Right cardiac atrium (tissue), 5 donors: ENCODE results near the gene RASGRP1. TPM values are rescaled to one million over a fixed set of nuclear protein-coding genes. Genes with fewer than 3 reads are reported as not detected.

Source experiments
- ATAC-seq, 2 donors: fragments of 200-7000 bp; cut with Tn5 transposase; one replicate each; pipeline versions ENCODE4 v1.8.0 to v1.9.1; 2020; ENCODE audit warnings: moderate library complexity in 2 of 2, mild to moderate bottlenecking in 1 of 2
- DNase-seq, 3 donors: peaks; one replicate each; pipeline ENCODE4 v3.0.0-alpha.2; 2020
- H3K27ac ChIP-seq: one replicate; pipeline ENCODE4 v1.5.1; 2013; ENCODE audit warnings: mild to moderate bottlenecking, low read length, control low read depth, moderate library complexity
- H3K27me3 ChIP-seq: one replicate; pipeline ENCODE4 v1.6.1; 2013; ENCODE audit not compliant: control insufficient read depth, insufficient read depth
- H3K4me1 ChIP-seq: one replicate; pipeline ENCODE4 v1.6.1; 2013; ENCODE audit warnings: low read length; ENCODE audit not compliant: control insufficient read depth, insufficient read depth
- H3K4me3 ChIP-seq: one replicate; pipeline ENCODE4 v1.5.1; 2013; ENCODE audit warnings: low read length, control low read depth
- H3K9me3 ChIP-seq: one replicate; pipeline ENCODE4 v1.6.1; 2013; ENCODE audit warnings: low read length; ENCODE audit not compliant: control insufficient read depth
- WGBS: extraction: QIAGEN DNeasy Blood & Tissue Kit; methylation state at CpG from one replicate; pipeline ENCODE4 v1.1.7; 2013; 5-methylcytosine and 5-hydroxymethylcytosine counted together
- intact Hi-C, 4 donors: fragments of 100-400 bp; cut with DNase I; formaldehyde crosslinking; loops; one replicate each; pipeline versions ENCODE4 v1.11.0 to v1.14.0; 2022 to 2023
- long read RNA-seq, 4 donors: library from polyadenylated mRNA; unstranded; transcript quantifications; one replicate each; pipeline ENCODE4 v2.0.0, GENCODE V29; 2020 to 2021
- polyA plus RNA-seq: library from polyadenylated mRNA; stranded (reverse); fragments of 200-250 nt; gene quantifications from one replicate; pipeline ENCODE4 v1.2.3, GENCODE V29; 2013
- total RNA-seq, 4 donors: library from RNA; stranded (reverse); fragmentation: NEBNext Ultra II Directional; extraction: Animal tissue kit (Norgen Biotek cat#: 25700); gene quantifications; one replicate each; pipeline ENCODE4 v1.2.1, GENCODE V29; 2021
- donor health status: healthy with polysubstance abuse.
- donor health status: DM: no; HTN: yes; CAD: no.
- donor health status: DM: no; HTN: no; CAD: no.
- donor health status: DM: no; HTN: yes; CAD: no; lungs with severe emphysema.
- donor health status: DM: yes; HTN: yes; CAD: no.

Gene RASGRP1
- total RNA-seq: 1 to 10 TPM; 1.3 to 3.5 (median 2.0) TPM
- polyA plus RNA-seq: 0.43 TPM
- long read RNA-seq, donor 1, partial matches to known transcripts: 1 of 5 reads
- long read RNA-seq, donor 1, other reads (novel, unspliced or antisense): 4 of 5 reads
- long read RNA-seq, donor 2: 0 reads
- long read RNA-seq, donor 3, partial matches to known transcripts: 2 of 9 reads
- long read RNA-seq, donor 3, other reads (novel, unspliced or antisense): 7 of 9 reads
- long read RNA-seq, donor 4, partial matches to known transcripts: 0 of 1 reads
- long read RNA-seq, donor 4, other reads (novel, unspliced or antisense): 1 of 1 reads

DNA sequence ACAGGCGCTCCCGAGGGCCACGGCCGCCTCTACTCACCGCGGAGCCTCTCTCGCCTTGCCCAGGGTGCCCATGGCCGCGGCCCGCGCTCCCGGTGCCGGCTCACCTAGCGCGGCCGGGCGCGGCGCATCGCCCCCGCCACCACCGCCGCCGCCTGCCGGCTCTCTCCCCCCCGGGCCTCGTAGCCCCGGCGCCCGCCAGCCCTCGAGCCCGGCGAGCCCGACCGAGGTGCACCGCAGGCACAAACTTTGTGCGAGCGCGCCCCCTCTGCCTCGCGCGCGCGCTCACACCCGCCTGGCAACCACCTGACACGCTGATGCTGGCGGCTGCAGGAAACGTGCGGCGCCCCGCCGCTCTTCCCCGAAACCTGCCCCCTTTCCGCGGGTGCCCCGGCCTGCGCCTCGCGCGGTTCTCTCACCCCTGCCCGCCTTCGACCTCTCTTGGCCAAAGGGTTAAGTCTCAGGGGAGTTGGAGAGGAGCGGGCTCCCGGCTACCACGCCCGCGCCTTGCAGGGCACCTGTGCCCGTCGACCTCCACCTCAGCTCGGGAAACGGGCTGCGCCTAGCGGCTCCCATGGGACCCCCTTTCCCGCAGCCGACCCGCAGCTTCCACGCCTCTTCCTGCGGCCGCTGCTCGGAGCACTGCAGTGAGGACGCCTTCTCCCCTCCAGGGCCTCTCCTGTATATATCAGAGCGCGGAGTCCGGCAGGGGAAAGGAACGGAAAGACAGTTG lies at the start of gene RASGRP1:
RASGRP1 (minus strand) TSS at position 258 of the 730 bp plus-strand sequence; CDS start at position 72, 186 bp downstream.
- WGBS: 3% methylated on average over 85 of the region's 85 CpGs
- ATAC-seq (peak; percentile 84 to 87), DNase-seq (peak; percentile 46 to 85 (median 84))
- H3K27me3 ChIP-seq: no peaks in the 10 kb centered on the region
- H3K9me3 ChIP-seq: no peaks in the 10 kb centered on the region
- H3K4me3 ChIP-seq: peak within 1 kb of the TSS; percentile 55
- H3K27ac ChIP-seq: no peak within 1 kb of the TSS
- H3K4me1 ChIP-seq: no peaks in the 10 kb centered on the region
- intact Hi-C loops: loop anchor here in 3 of 4 donors (5.0 to 10.0 kb wide), 4 partner anchors 60 to 120 kb away; no protein-coding TSS in a partner anchor

DNA sequence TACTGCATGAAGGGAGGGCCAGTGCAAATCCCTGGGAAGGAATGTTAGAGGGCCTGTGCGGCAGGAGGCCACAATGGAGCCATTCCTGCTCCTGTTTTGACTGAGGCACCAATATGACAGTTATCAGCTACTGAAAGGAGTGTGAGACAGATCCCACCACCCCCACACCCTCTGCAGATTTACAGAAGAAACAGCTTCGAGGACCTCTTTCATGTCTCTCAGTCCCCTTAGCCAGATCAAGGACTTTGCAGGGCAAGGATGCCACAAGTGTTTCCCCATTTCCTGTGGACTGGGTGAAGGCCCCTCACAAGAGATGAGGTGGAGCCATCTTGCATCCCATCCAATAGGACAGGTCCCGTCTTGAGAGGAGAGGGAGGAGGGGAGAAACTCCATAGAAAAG lies 48.5 kb upstream of the RASGRP1 start:
- WGBS: 87% methylated on average over 3 of the region's 3 CpGs
- no peak overlapping the region for H3K27ac ChIP-seq
- no peaks in the 10 kb centered on the region for H3K27me3 ChIP-seq
- ATAC-seq (no peak), DNase-seq (no peak)
- intact Hi-C loops: no loop called here
- no peaks in the 10 kb centered on the region for H3K4me1 ChIP-seq
- no peak overlapping the region for H3K4me3 ChIP-seq
- H3K9me3 ChIP-seq: no peaks in the 10 kb centered on the region

DNA sequence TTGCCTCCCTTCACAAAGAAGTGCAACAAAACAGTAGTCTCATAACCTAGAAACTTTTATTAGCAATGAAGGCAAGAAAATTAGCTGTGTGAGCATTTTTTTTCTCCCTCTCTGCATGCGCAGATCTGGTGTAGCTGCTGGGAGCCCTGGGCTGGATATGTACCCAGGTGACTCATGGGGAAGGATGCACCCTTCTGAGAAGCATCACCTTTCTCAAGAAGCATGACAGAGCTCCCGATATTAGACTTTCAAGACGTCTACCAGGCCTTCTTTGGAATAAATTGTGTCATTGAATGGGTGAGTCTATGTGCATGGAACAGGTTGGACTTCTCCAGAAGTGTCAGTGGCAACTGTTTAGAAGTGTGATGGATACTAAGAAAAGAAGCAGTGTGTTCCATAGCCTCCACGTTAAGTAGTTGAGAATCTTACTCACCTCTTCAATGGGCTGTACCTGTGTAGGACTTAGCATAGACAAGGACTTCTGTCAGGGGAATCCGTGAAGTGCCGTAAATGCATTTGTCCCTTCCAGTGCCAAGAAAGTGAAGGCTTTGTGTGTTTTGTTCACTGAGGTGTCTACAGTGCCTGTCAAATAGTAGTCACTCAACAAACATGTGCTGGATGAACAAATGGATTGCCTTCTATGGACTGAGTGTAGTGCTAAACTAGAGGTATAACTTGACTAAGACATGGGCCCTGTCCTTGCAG lies 47.7 kb upstream of the RASGRP1 start:
- DNase-seq (no peak), ATAC-seq (no peak)
- intact Hi-C loops: no loop called here
- H3K4me1 ChIP-seq: no peaks in the 10 kb centered on the region
- H3K9me3 ChIP-seq: no peaks in the 10 kb centered on the region
- H3K27me3 ChIP-seq: no peaks in the 10 kb centered on the region
- H3K27ac ChIP-seq: no peak overlapping the region
- H3K4me3 ChIP-seq: no peak overlapping the region
- WGBS: 92% methylated on average over 6 of the region's 6 CpGs

DNA sequence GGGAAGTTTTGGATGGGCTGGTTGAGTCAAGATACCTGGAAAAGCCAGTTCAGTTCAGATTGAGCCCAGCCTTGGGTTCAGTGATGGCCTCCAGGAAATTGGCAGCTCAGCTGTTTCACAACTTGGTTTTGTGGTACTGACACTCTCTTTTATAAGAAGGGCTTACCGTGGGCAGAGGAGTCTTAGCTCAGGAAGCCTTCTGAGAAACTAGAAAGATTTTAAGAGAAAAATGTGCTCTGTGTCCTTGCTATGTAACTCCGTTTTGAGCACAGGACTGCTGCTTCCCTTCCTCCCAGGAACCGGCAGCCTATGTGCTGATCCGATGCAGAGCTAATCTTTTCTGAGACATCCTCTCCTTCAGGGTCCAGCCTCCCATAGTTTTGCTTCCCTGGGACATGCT lies 46.6 kb upstream of the RASGRP1 start:
- no peaks in the 10 kb centered on the region for H3K4me1 ChIP-seq
- no peak overlapping the region for H3K4me3 ChIP-seq
- WGBS: 81% methylated on average over 4 of the region's 4 CpGs
- H3K9me3 ChIP-seq: no peaks in the 10 kb centered on the region
- DNase-seq (no peak), ATAC-seq (no peak)
- H3K27ac ChIP-seq: no peak overlapping the region
- intact Hi-C loops: no loop called here
- no peaks in the 10 kb centered on the region for H3K27me3 ChIP-seq

DNA sequence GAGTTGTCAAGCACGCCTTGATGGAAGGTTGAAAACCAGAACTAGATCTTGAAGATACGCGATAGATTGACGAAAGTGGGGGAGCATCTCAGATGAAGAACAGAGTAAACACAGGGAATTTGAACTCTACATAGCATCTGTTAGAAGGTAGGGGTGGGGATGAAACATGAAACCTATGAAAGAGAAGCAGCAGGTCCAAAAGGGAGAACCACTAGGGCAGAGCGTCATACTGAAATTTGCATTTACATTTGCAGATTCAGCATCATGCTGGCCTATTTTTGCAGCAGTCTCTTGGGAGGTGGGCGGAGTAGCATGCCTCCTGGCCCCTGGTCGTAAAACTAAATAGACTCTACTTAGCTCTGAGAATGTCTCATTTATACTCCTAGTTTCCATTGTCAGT lies 46.1 kb upstream of the RASGRP1 start:
- Histone ChIP-seq H3K27ac (no peak overlapping the region), H3K4me3 (no peak overlapping the region), H3K27me3 (no peaks in the 10 kb centered on the region), H3K9me3 (no peaks in the 10 kb centered on the region), H3K4me1 (no peaks in the 10 kb centered on the region)
- intact Hi-C loops: no loop called here
- no peak for ATAC-seq
- WGBS: 82% methylated on average over 7 of the region's 7 CpGs
- no peak for DNase-seq

DNA sequence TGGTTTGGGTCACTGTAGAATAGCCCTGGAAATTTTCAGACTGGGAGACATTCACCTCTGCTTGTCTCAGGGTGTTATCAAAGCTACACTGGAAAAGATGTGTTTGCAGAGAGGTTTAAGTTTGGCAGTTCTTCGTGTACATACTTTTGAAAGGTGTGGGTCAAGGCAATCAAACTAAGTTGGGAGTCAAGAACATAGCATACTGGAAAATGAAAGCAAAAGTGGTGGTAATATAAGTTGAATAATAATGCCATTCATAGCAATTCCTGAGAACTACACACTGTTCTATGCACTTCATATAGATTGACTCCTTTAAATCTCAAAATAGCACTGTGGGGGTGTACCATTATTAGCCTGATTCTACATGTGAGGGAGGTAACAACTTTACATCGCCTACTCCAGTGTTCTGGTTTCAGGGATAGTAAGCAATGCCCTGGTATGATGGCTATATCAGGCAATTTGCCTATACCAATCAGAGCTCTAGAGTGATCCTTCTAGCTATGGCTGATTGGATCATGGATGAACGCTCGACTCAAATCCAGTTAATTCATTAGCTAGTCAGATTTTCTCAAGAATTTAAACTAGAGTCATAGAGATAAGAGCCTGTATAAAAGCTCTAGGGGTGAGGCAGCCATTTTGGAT lies 44.6 kb upstream of the RASGRP1 start:
- WGBS: 75% methylated on average over 4 of the region's 4 CpGs
- Histone ChIP-seq H3K4me1 (no peaks in the 10 kb centered on the region), H3K27me3 (no peaks in the 10 kb centered on the region), H3K9me3 (no peaks in the 10 kb centered on the region), H3K27ac (no peak overlapping the region), H3K4me3 (no peak overlapping the region)
- ATAC-seq (no peak), DNase-seq (no peak)
- intact Hi-C loops: no loop called here

DNA sequence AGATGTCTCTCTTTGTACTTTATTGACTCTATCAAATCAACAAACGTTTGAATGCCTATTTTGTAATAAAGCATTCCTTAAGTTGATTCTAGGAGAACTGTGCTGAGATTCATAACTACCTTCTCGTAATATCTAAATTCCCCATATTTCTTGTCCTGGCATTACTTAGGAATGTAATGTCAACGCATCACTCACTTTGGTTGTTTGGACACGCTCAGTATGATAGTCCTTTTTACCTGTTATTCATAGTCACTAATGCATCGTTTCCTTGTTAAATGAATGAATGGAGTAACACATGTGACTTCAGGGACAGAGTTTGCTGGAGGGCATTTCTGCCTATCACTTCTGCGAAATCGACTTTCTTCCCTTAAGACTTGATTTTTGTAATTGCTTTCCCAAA lies 44.1 kb upstream of the RASGRP1 start:
- intact Hi-C loops: no loop called here
- 79% methylated on average over 7 of the region's 7 CpGs for WGBS

DNA sequence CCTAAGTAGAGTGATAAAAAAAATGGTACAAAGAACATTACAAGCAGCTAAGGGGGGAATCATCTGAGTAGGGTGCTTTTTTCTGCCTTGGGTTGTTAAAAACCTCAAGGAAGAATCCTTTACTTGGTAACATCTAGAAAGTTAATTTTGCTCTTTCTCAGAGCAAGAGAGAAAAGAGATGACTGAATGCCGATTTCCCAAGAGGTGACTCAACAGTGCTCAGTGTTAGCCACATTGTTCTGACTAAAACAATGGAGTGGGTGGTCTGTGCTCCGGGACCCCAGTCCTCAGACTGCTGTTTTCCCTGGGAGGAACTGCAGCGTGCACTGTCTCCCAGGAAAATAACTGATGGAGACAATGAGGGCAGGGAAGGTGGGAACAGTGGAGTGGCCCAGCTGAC lies 41.1 kb upstream of the RASGRP1 start:
- no peak overlapping the region for H3K27ac ChIP-seq
- no peak for ATAC-seq
- WGBS: 80% methylated on average over 3 of the region's 3 CpGs
- no peaks in the 10 kb centered on the region for H3K4me1 ChIP-seq
- no peaks in the 10 kb centered on the region for H3K9me3 ChIP-seq
- intact Hi-C loops: no loop called here
- H3K4me3 ChIP-seq: no peak overlapping the region
- DNase-seq: no peak
- no peaks in the 10 kb centered on the region for H3K27me3 ChIP-seq

More for the DNA sequence above, 44.1 kb upstream of the RASGRP1 start:
- DNase-seq (no peak), ATAC-seq (no peak)
- no peaks in the 10 kb centered on the region for H3K9me3 ChIP-seq
- no peak overlapping the region for H3K4me3 ChIP-seq
- H3K27ac ChIP-seq: no peak overlapping the region
- H3K27me3 ChIP-seq: no peaks in the 10 kb centered on the region
- H3K4me1 ChIP-seq: no peaks in the 10 kb centered on the region

DNA sequence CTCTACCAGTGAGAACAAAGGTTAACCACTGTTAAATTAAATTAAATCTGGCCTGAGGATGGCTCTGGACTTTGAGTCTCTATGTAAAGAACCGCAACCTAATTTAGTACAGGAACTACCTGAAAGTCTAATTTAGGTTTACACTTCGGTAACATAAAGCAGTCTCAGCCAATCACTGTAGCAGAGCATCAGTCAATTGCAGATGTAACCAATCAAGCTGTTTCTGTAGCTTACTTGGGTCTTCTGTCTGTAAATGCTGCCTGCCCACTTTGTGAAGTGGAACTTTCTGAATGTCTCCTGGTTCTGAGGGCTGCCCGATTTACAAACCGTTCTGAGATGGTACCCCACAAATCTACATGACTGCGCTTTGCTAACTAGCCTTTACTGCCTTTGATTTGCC lies 39.1 kb upstream of the RASGRP1 start:
- Histone ChIP-seq H3K27ac (no peak overlapping the region), H3K4me1 (no peaks in the 10 kb centered on the region), H3K9me3 (no peaks in the 10 kb centered on the region), H3K4me3 (no peak overlapping the region), H3K27me3 (no peaks in the 10 kb centered on the region)
- no peak for DNase-seq
- intact Hi-C loops: no loop called here
- WGBS: 95% methylated on average over 5 of the region's 5 CpGs
- ATAC-seq: no peak

DNA sequence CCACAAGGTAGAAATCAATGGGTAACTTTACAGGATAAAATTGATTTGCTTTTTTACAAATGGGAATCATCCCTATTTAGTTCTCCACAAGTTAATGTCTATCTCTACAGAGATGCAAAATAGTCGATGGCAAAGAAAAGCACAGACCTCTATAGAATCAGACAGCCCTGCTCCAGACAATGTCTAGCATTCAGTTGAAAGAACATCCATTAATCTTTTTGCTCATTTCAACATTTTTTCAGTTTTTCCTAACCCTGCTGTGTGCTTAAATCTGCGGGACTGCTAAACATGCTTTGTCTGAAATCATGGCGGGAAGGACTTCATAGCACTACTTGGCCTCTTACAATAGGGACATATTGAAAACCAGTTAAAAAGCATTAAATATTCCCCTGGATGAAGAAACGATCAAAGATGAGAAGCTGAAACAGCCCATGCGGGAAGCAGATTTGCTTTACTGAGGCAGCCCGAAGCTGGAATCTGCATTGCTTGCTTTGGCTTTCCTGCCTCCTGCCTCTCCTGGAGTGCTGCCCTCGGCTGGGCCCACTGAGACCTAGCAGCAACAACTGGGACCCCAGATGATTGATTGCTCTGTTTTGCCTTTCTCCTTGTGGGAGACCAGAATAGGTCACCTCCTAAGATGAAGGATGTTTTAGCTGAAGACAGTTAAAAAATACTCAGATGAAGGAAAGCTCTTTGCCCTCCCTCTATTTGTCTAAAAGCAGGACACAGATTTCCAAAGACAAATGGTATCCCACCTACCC lies 38.5 kb upstream of the RASGRP1 start:
- intact Hi-C loops: no loop called here
- Histone ChIP-seq H3K4me1 (no peaks in the 10 kb centered on the region), H3K4me3 (no peak overlapping the region), H3K9me3 (no peaks in the 10 kb centered on the region), H3K27me3 (no peaks in the 10 kb centered on the region), H3K27ac (no peak overlapping the region)
- 70% methylated on average over 7 of the region's 7 CpGs for WGBS
- DNase-seq (no peak), ATAC-seq (no peak)
